Heart right ventricle (tissue), 16 donors: ENCODE data around the gene SLC25A40. TPM values are rescaled to one million over a fixed set of nuclear protein-coding genes. Genes with fewer than 3 reads are reported as not detected.
"Not testable (repeated sequence)": the region's sequence is repeated elsewhere in the genome, so short reads cannot be mapped to it uniquely, and the experiment has no call there.

Source experiments
- ATAC-seq, 8 donors: fragments of 200-7000 bp; cut with Tn5 transposase; one replicate each; pipeline ENCODE4 v1.9.1; 2020; ENCODE audit warnings: mild to moderate bottlenecking in 8 of 8, moderate library complexity in 8 of 8, moderate number of reproducible peaks in 1 of 8
- DNase-seq, 2 donors: peaks; one replicate each; pipeline ENCODE4 v3.0.0-alpha.2; 2020
- H3K27ac ChIP-seq, 10 donors: fragments of 200-600 bp; sonication (generic) in 2 of 10; one replicate each; pipeline versions ENCODE4 v1.5.0 to v1.8.0; 2020 to 2022; ENCODE audit warnings: mild to moderate bottlenecking in 3 of 10
- H3K27me3 ChIP-seq, 7 donors: fragments of 200-600 bp; one replicate each; pipeline ENCODE4 v1.8.0; 2021 to 2022; ENCODE audit warnings: mild to moderate bottlenecking in 2 of 7
- H3K36me3 ChIP-seq, 9 donors: fragments of 200-600 bp; sonication (generic) in 1 of 9; one replicate each; pipeline versions ENCODE4 v1.5.0 to v1.8.0; 2020 to 2022; ENCODE audit warnings: mild to moderate bottlenecking in 2 of 9
- H3K4me1 ChIP-seq, 9 donors: fragments of 200-600 bp; sonication (generic) in 1 of 9; one replicate each; pipeline versions ENCODE4 v1.5.0 to v1.8.0; 2020 to 2022; ENCODE audit warnings: mild to moderate bottlenecking in 4 of 9
- H3K4me3 ChIP-seq, 10 donors: fragments of 200-600 bp; sonication (generic) in 2 of 10; one replicate each; pipeline versions ENCODE4 v1.5.0 to v1.8.0; 2020 to 2022; ENCODE audit warnings: mild to moderate bottlenecking in 7 of 10, moderate library complexity in 2 of 10
- H3K9me3 ChIP-seq, 11 donors: fragments of 200-600 bp in 10 of 11; sonication (generic) in 2 of 11; one replicate each; pipeline versions ENCODE4 v1.5.0 to v1.8.0; 2013 to 2022; ENCODE audit warnings: mild to moderate bottlenecking in 2 of 11, control low read depth in 1 of 11, moderate library complexity in 1 of 11
- WGBS, 2 donors: extraction: QIAGEN DNeasy Blood & Tissue Kit; methylation state at CpG; one replicate each; pipeline ENCODE4 v1.1.7; 2013; ENCODE audit warnings: inconsistent platforms in 1 of 2; 5-methylcytosine and 5-hydroxymethylcytosine counted together
- intact Hi-C, 10 donors: fragments of 100-400 bp; cut with DNase I; formaldehyde crosslinking; loops; one replicate each; pipeline versions ENCODE4 v1.11.1 to v1.14.2; 2022
- long read RNA-seq, 3 donors: library from polyadenylated mRNA; unstranded; transcript quantifications; one replicate each; pipeline ENCODE4 v2.0.0, GENCODE V29; 2020 to 2021
- polyA plus RNA-seq, 2 donors: library from polyadenylated mRNA; stranded (reverse); fragments of 200-250 nt; gene quantifications; one replicate each; pipeline ENCODE4 v1.2.3, GENCODE V29; 2013
- total RNA-seq, 10 donors: library from RNA; stranded (reverse); fragmentation: NEBNext Ultra II Directional in 3 of 10; extraction: Animal tissue kit (Norgen Biotek cat#: 25700) in 3 of 10; gene quantifications; one replicate each; pipeline versions ENCODE4 v1.2.1 to v1.2.4, GENCODE V29; 2021 to 2023
- TF ChIP-seq, protein P1 (sequence below), 9 donors: fragments of 200-600 bp; sonication (generic) in 2 of 9; IDR thresholded peaks; one replicate each; pipeline versions ENCODE4 v1.5.0 to v1.8.0; 2021 to 2022; ENCODE audit warnings: antibody characterized with exemption in 9 of 9, mild to moderate bottlenecking in 5 of 9, moderate library complexity in 1 of 9
- donor health status: Arrhythmogenic right ventricular cardiomyopathy.
- donor health status: ischemic (EF 13 %, LVEDD 7.1; RV severe dilation, severe dysfunction).
- donor health status: healthy with polysubstance abuse.
- donor health status: DM: no; HTN: yes; CAD: no.
- donor health status: DM: no; HTN: no; CAD: no.
- donor health status: ischemic (EF 25% LVEDD 6.9; RV normal size, moderate dysfunction).
- donor health status: ischemic (EF 25% LVEDD 5.7; RV mildly dilated, moderate dysfunction).
- donor health status: healthy.
- donor health status: DM: yes; HTN: yes; CAD: no.
- donor health status: Ischemic cardiomyopathy.
- donor health status: ischemic (EF 35%, LVEDD 5.7; RV mildly dilated, moderate dysfunction).
- donor health status: nonischemic (EF 11% LVEDD 7.7; RV severe dilation, severe dysfunction).
- donor health status: DM: yes; HTN: yes; CAD: no.
- donor health status: PGD.
- donor health status: ischemic (EF 29% LVEDD 5.4; RV normal size, mild dysfunction).
- donor health status: nonischemic (EF 23%, LVEDD 6.1; RV moderate dilation, normal function).

SLC25A40 gene, protein sequence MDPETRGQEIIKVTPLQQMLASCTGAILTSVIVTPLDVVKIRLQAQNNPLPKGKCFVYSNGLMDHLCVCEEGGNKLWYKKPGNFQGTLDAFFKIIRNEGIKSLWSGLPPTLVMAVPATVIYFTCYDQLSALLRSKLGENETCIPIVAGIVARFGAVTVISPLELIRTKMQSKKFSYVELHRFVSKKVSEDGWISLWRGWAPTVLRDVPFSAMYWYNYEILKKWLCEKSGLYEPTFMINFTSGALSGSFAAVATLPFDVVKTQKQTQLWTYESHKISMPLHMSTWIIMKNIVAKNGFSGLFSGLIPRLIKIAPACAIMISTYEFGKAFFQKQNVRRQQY
- total RNA-seq (10 to 100 TPM; 15.9 to 29.6 (median 22.6) TPM), polyA plus RNA-seq (1 to 10 TPM; 4.1 to 5.7 TPM)
- long read RNA-seq, donor 1, full-length matches to known transcripts: 4 of 8 reads
- long read RNA-seq, donor 1, partial matches to known transcripts: 0 of 8 reads
- long read RNA-seq, donor 1, other reads (novel, unspliced or antisense): 4 of 8 reads
- long read RNA-seq, donor 2, full-length matches to known transcripts: 9 of 14 reads
- long read RNA-seq, donor 2, partial matches to known transcripts: 0 of 14 reads
- long read RNA-seq, donor 2, other reads (novel, unspliced or antisense): 5 of 14 reads
- long read RNA-seq, donor 3, full-length matches to known transcripts: 21 of 47 reads
- long read RNA-seq, donor 3, partial matches to known transcripts: 4 of 47 reads
- long read RNA-seq, donor 3, other reads (novel, unspliced or antisense): 22 of 47 reads

- ATAC-seq: peak; percentile 97 to 100 (median 98)
- H3K27me3 ChIP-seq: no peaks in the 10 kb centered on the region
- H3K4me1 ChIP-seq: peaks cover 0 to 52% (median 26%) of the 10 kb centered on the region in 9 donors
- WGBS, 2 donors: 1 to 3% methylated on average over 77 to 84 of the region's 84 CpGs
- peak; percentile 95 to 96 for DNase-seq
- intact Hi-C loops: loop anchor here in 3 of 10 donors (2.0 to 10.0 kb wide), 5 partner anchors 75 to 531 kb away; partner anchors contain the start of genes CROT (in 2 of the 3) and RUNDC3B (in 1 of the 3)
- H3K4me3 ChIP-seq: peak within 1 kb of the TSS; percentile 64 to 93 (median 84)
- H3K9me3 ChIP-seq: peaks cover 0 to 17% (median 12%) of the 10 kb centered on the region in 11 donors
- TF ChIP-seq, protein P1, sequence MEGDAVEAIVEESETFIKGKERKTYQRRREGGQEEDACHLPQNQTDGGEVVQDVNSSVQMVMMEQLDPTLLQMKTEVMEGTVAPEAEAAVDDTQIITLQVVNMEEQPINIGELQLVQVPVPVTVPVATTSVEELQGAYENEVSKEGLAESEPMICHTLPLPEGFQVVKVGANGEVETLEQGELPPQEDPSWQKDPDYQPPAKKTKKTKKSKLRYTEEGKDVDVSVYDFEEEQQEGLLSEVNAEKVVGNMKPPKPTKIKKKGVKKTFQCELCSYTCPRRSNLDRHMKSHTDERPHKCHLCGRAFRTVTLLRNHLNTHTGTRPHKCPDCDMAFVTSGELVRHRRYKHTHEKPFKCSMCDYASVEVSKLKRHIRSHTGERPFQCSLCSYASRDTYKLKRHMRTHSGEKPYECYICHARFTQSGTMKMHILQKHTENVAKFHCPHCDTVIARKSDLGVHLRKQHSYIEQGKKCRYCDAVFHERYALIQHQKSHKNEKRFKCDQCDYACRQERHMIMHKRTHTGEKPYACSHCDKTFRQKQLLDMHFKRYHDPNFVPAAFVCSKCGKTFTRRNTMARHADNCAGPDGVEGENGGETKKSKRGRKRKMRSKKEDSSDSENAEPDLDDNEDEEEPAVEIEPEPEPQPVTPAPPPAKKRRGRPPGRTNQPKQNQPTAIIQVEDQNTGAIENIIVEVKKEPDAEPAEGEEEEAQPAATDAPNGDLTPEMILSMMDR (IDR thresholded peaks at IDR 0.05): no peak
- peaks cover 0 to 19% (median 0%) of the 10 kb centered on the region in 9 donors for H3K36me3 ChIP-seq
- peak within 1 kb of the TSS; percentile 76 to 93 (median 90) for H3K27ac ChIP-seq
Measured at GRCh38 chr7:87876040-87876868, at the start of gene SLC25A40, which contains the start of gene DBF4. SLC25A40 (minus strand) TSS chr7:87876360; CDS start chr7:87858727, 17,633 bp downstream. DBF4 (plus strand) TSS chr7:87876493; CDS start chr7:87876733, 240 bp downstream.

DNA sequence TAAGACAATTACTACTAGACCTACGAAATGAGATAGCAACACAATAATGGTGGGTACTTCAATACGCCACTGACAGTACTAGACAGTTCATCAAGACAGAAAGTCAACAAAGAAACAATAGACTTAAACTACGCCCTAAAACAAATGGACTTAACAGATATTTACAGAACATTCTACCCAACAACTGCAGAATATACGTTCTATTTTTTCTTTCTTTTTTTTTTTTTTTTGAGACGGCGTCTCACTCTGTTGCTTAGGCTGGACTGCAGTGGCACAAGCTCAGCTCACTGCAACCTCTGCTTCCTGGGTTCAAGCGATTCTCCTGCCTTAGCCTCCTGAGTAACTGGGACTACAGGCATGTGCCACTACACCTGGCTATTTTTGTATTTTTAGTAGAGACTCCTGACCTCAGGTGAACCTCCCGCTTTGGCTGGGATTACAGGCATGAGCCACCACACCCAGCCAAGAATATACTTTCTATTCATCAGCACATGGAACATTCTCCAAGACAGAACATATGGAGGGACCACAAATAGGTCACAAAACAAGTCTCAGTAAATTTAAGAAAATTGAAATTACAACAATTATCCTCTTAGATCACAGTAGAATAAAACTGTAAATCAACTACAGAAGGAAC lies 46.7 kb upstream of the SLC25A40 start:
- 90 to 95% methylated on average over 8 of the region's 8 CpGs for WGBS, 2 donors
- H3K36me3 ChIP-seq, ATAC-seq, H3K27ac ChIP-seq, intact Hi-C loops, H3K4me3 ChIP-seq, DNase-seq, H3K27me3 ChIP-seq, H3K4me1 ChIP-seq, H3K9me3 ChIP-seq: not testable (repeated sequence)

- Histone ChIP-seq H3K36me3 (no peaks in the 10 kb centered on the region), H3K9me3 (no peaks in the 10 kb centered on the region), H3K4me1 (no peaks in the 10 kb centered on the region), H3K27me3 (no peaks in the 10 kb centered on the region), H3K4me3 (no peak overlapping the region), H3K27ac (no peak overlapping the region)
- ATAC-seq: no peak
- WGBS, 2 donors: 57 to 62% methylated on average over 5 of the region's 5 CpGs
- TF ChIP-seq, protein P1 (IDR thresholded peaks at IDR 0.05): no peak
- DNase-seq: no peak
- intact Hi-C loops: no loop called here
Measured at GRCh38 chr7:87920578-87920977, 44.4 kb upstream of the SLC25A40 start.

- no peaks in the 10 kb centered on the region for H3K27me3 ChIP-seq
- WGBS, 2 donors: 92 to 93% methylated on average over 6 of the region's 6 CpGs
- no peak overlapping the region for H3K4me3 ChIP-seq
- TF ChIP-seq, protein P1 (IDR thresholded peaks at IDR 0.05): no peak
- H3K4me1 ChIP-seq: no peaks in the 10 kb centered on the region
- intact Hi-C loops: no loop called here
- H3K27ac ChIP-seq: no peak overlapping the region
- no peak for DNase-seq
- no peak for ATAC-seq
- H3K36me3 ChIP-seq: no peaks in the 10 kb centered on the region
- H3K9me3 ChIP-seq: no peaks in the 10 kb centered on the region
Measured at GRCh38 chr7:87919875-87920274, 43.7 kb upstream of the SLC25A40 start.
